GM18861 (cell line): ENCODE measurements around the gene METRN.
"Not testable (repeated sequence)": the region's sequence is repeated elsewhere in the genome, so short reads cannot be mapped to it uniquely, and the experiment has no call there.

Experiments used
- ATAC-seq: cut with Tn5 transposase; IDR thresholded peaks from one replicate; pipeline ENCODE4 v1.9.1; 2021; ENCODE audit not compliant: unreplicated experiment

Gene METRN

GRCh38 chr16:734208-734980 lies 19.5 kb downstream of the METRN start:
- no peak for ATAC-seq

GRCh38 chr16:734981-735881 lies 20.3 kb downstream of the METRN start:
- ATAC-seq: no peak

GRCh38 chr16:735982-736453 lies 21.1 kb downstream of the METRN start:
- no peak for ATAC-seq

DNA sequence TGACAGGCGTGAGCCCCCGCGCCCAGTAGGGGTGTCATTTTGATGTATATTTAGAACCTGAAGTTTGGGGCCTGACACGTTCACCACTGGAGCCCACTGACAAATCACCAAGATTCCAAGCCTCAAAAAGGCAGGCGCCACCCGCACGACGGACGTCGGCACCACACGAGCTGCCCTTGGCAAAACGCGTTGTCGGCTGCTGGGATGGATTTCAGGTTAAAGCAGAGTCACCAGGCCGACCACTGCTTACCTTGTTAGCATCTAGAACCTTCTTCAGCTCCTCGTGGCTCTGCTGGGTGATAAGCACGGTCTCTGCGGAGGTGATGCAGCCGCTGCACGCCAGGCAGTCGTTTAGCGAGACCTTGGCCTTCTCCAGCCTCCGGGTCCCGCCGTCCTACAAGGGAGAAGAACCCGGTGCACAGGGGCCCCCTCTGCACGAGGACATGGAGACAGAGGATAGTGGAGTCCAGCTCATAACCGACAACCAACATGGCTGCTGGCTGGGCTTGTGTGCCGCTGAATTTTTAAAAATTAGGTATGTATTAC lies 22.1 kb downstream of the METRN start:
- ATAC-seq: no peak

DNA sequence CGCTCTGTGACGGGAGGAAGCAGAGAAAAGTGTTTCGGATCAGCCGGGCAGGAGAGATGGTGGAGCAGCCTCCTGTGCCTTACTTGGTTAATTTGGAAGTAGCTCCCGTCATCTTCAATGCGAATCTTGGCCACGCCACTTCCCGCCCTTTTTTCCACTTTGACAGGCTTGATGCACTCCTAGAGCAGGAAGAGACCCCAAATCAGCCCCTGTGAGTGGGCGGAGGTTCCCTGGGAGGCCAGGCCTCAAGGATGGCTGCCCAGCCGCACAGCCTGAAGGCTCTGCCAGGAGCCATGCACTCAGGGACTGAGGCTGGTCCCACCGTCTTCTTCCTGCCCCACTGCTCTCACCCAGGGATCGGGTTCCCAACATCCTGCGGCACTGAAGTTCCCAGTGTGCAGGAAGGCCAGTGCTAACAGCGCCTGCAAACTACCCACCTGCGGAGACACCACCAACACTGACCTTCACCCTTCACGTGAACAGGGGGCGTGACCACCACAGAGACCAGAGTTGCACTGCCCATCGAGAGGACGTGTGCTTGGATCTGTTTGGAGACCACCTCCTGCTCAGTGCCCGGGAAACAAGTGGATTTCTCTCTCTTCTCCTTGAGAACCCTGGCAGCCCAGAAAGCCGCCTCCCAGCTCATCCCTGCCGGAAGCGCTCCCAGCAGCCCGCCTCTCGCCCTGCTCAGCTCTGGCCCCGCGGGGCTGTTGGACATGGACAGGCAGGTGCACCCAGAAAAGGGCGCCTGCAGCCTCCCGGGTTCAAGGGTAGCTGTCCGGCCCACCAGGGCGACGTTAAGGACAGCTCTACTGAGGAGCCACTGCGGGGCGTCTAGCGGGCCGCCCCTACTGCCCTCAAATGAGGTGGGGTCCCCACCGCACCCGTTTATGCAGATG lies 24.9 kb downstream of the METRN start:
- no peak for ATAC-seq

DNA sequence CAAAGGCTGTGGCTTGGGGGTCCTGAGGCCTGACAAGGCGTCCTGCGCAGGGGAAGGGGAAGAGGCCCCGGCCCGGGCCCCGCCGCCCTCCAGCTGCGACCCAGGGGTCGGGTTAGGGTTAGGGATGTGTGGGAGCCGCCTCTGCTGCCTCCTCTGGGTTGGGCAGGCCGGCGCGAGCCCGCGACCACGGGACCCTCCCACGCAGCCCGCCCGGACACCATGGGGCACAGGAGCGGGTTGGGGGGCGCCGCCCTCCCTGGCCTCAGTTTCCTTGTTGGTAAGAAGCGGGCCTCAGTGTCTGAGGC lies 25.5 kb downstream of the METRN start:
- ATAC-seq: no peak

DNA sequence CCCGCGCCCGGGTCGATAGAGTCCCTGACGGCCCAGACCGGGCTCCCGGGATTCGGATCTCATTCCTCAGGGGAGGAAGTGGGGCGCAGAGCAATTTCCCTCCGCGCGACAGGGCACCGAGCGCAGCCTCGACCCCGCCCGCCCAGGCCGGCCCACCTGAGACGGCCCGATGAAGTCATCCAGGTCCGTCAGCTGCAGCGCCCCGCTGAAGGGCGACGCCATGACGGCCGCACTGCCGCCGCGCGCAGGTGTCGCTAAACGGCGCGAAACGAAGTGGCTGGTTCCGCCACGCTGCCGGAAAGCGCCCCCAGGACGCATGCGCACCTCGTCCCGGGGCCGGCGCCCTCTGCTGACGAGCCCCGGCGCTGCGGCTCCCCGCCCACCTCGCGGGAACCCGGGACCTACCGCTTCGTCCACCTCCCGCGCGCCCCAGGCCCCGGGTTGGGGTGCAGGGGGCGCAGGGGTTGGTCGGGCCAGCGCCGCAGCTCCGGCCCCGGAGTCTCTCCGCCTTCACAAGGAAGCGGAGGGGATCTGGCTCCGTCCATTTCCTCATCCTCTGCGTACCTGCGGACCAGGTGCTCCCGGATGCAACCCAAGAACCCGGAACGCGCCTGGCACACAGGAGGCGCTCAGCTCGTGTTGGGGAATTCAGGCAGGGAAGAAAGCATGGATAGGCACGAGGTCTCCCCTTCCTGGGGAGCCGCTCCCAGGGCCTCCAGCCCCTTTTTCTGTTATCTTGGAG lies 26.0 kb downstream of the METRN start, which contains the start of gene CIAO3:
TSS of gene CIAO3 (minus strand) at position 234 of the 742 bp plus-strand sequence. CDS start at position 222, 12 bp downstream.
- ATAC-seq: peak; percentile 78

DNA sequence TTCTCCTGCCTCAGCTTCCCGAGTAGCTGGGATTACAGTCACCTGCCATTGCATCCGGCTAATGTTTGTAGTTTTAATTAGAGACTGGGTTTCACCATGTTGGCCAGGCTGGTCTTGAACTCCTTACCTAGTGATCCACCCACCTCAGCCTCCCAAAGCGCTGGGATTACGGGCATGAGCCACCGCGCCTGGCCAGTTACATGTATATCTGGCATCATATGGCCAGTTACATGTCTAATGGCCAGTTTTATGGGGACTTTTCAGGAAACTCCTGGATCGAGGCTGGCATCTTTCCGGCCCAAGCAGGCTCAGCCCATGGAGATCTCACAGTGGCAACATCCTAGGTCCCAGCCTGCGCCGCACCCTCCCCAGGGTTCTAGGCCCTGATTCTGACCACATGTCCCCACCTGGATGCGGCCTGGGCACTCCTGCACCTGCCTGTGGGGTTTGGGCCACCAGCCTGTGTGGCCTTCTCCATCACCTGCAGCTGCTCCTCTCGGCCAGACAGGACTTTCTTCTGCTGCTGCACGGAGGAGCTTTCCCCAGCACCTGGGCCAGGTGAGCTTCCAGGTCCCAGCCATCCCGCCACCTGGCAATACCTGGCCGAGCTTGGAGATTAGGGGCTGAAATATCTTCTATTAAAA lies 27.2 kb downstream of the METRN start:
- no peak for ATAC-seq

- not testable (repeated sequence) for ATAC-seq
Measured at GRCh38 chr16:742894-743293, 28.0 kb downstream of the METRN start.

- no peak for ATAC-seq
Measured at GRCh38 chr16:743794-744500, 29.0 kb downstream of the METRN start.

- ATAC-seq: no peak
Measured at GRCh38 chr16:745739-746138, 30.8 kb downstream of the METRN start.

GRCh38 chr16:746637-747036 lies 31.7 kb downstream of the METRN start:
- no peak for ATAC-seq

- no peak for ATAC-seq
Measured at GRCh38 chr16:747978-748746, 33.2 kb downstream of the METRN start.

DNA sequence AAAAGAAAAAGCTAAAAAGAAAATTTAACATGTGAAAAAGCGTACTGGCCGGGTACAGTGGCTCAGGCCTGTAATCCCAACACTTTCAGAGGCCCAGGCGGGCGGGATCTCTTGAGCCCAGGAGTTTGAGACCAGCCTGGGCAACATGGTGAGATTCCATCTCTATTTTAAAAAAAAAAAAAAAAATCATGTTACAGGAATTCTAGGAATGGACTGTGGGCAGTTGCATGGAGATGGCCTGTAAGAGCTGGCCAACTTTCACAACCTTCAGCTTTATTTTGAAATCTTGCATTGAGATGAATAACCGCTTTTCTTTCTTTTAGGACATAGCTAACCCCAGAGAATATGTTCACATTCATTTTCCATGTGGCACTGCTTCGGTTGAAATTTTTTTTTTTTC lies 34.1 kb downstream of the METRN start:
- ATAC-seq: no peak

GRCh38 chr16:750485-750884 lies 35.6 kb downstream of the METRN start:
- ATAC-seq: no peak

- ATAC-seq: no peak
Measured at GRCh38 chr16:751152-752006, 36.5 kb downstream of the METRN start.

DNA sequence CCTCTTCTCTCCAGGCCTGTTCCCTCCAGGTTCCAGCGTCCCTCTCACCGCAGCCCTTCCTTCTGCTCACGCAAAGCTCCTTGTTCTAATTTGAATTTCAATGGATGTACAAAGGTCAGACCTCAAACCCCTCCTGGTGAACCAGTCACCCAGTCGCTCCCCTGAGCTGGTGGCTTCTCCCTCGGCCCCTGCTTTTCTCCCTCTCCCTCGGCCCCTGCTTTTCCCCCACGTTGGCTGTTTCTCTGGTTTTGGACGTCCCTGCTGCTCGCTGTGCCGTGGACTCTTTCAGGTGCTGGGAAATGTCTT lies 37.0 kb downstream of the METRN start:
- no peak for ATAC-seq
